Measurements from ENCODE around the gene CELF5.

CELF5 gene

GRCh38 chr19:3285647-3286176 is 61.3 kb downstream of the CELF5 start (continued):
- TF ChIP-seq ZBTB26 (tag by site-specific recombination; optimal IDR thresholded peaks at IDR 0.05) (peak; percentile 35), TCF7L2 (IDR thresholded peaks at IDR 0.05; ENCODE audit: borderline replicate concordance, low read depth, low read length) (no peak), ZNF560 (tag by site-specific recombination; IDR thresholded peaks at IDR 0.05; ENCODE audit: borderline replicate concordance) (no peak), PRDM2 (tag by site-specific recombination; IDR thresholded peaks at IDR 0.05; ENCODE audit: borderline replicate concordance) (no peak), EGR2 (tag by site-specific recombination; IDR thresholded peaks at IDR 0.05; ENCODE audit: low read depth) (peak; percentile 52; the same call in 1 of the 2 replicates), ZNF555 (tag by site-specific recombination; conservative IDR thresholded peaks at IDR 0.05) (no peak), ZNF221 (tag by site-specific recombination; IDR thresholded peaks at IDR 0.05; ENCODE audit: borderline replicate concordance) (no peak), ZNF16 (tag by site-specific recombination; IDR thresholded peaks at IDR 0.05; ENCODE audit: low read depth) (no peak), YY1 (tag by site-specific recombination; IDR thresholded peaks at IDR 0.05) (peak; percentile 65; the same call in 1 of the 2 replicates), YY2 (tag by site-specific recombination; IDR thresholded peaks at IDR 0.05) (no peak), ZNF37A (tag by site-specific recombination; IDR thresholded peaks at IDR 0.05) (no peak), KLF16 (tag by site-specific recombination; IDR thresholded peaks at IDR 0.05) (peak; percentile 24; the same call in 1 of the 2 replicates)
- TF ChIP-seq, protein P1, sequence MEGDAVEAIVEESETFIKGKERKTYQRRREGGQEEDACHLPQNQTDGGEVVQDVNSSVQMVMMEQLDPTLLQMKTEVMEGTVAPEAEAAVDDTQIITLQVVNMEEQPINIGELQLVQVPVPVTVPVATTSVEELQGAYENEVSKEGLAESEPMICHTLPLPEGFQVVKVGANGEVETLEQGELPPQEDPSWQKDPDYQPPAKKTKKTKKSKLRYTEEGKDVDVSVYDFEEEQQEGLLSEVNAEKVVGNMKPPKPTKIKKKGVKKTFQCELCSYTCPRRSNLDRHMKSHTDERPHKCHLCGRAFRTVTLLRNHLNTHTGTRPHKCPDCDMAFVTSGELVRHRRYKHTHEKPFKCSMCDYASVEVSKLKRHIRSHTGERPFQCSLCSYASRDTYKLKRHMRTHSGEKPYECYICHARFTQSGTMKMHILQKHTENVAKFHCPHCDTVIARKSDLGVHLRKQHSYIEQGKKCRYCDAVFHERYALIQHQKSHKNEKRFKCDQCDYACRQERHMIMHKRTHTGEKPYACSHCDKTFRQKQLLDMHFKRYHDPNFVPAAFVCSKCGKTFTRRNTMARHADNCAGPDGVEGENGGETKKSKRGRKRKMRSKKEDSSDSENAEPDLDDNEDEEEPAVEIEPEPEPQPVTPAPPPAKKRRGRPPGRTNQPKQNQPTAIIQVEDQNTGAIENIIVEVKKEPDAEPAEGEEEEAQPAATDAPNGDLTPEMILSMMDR (tag by site-specific recombination; IDR thresholded peaks at IDR 0.05) = no peak
- TF ChIP-seq, protein P2, sequence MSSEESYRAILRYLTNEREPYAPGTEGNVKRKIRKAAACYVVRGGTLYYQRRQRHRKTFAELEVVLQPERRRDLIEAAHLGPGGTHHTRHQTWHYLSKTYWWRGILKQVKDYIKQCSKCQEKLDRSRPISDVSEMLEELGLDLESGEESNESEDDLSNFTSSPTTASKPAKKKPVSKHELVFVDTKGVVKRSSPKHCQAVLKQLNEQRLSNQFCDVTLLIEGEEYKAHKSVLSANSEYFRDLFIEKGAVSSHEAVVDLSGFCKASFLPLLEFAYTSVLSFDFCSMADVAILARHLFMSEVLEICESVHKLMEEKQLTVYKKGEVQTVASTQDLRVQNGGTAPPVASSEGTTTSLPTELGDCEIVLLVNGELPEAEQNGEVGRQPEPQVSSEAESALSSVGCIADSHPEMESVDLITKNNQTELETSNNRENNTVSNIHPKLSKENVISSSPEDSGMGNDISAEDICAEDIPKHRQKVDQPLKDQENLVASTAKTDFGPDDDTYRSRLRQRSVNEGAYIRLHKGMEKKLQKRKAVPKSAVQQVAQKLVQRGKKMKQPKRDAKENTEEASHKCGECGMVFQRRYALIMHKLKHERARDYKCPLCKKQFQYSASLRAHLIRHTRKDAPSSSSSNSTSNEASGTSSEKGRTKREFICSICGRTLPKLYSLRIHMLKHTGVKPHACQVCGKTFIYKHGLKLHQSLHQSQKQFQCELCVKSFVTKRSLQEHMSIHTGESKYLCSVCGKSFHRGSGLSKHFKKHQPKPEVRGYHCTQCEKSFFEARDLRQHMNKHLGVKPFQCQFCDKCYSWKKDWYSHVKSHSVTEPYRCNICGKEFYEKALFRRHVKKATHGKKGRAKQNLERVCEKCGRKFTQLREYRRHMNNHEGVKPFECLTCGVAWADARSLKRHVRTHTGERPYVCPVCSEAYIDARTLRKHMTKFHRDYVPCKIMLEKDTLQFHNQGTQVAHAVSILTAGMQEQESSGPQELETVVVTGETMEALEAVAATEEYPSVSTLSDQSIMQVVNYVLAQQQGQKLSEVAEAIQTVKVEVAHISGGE (tag by site-specific recombination; conservative IDR thresholded peaks at IDR 0.05; ENCODE audit: low read depth) = no peak
- TF ChIP-seq, protein P3, sequence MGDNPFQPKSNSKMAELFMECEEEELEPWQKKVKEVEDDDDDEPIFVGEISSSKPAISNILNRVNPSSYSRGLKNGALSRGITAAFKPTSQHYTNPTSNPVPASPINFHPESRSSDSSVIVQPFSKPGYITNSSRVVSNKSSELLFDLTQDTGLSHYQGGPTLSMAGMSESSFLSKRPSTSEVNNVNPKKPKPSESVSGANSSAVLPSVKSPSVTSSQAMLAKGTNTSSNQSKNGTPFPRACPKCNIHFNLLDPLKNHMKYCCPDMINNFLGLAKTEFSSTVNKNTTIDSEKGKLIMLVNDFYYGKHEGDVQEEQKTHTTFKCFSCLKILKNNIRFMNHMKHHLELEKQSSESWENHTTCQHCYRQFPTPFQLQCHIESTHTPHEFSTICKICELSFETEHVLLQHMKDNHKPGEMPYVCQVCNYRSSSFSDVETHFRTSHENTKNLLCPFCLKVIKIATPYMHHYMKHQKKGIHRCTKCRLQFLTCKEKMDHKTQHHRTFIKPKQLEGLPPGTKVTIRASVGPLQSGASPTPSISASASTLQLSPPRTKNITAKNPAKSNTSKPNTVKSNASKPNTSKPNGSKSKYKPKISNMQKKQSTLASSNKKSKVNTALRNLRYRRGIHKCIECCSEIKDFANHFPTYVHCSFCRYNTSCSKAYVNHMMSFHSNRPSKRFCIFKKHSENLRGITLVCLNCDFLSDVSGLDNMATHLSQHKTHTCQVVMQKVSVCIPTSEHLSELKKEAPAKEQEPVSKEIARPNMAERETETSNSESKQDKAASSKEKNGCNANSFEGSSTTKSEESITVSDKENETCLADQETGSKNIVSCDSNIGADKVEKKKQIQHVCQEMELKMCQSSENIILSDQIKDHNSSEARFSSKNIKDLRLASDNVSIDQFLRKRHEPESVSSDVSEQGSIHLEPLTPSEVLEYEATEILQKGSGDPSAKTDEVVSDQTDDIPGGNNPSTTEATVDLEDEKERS (tag by site-specific recombination; IDR thresholded peaks at IDR 0.05) = no peak
